Stomach (tissue), 9 donors: ENCODE results near the gene G2E3. TPM values are rescaled to one million over a fixed set of nuclear protein-coding genes. Genes with fewer than 3 reads are reported as not detected.
"Not testable (repeated sequence)": the region's sequence is repeated elsewhere in the genome, so short reads cannot be mapped to it uniquely, and the experiment has no call there.

Experiments used
- DNase-seq, 2 donors: peaks; one replicate each; pipeline versions ENCODE4 v3.0.0 to v3.0.0-alpha.2; 2013 to 2019
- H3K27ac ChIP-seq, 5 donors: fragments of 200-600 bp in 4 of 5; sonication (generic) in 4 of 5; one replicate each; pipeline ENCODE4 v1.5.1; 2013 to 2019; ENCODE audit warnings: mild to moderate bottlenecking in 1 of 5, moderate library complexity in 1 of 5
- H3K27me3 ChIP-seq, 3 donors: fragments of 200-600 bp; sonication (generic); one replicate each; pipeline ENCODE4 v1.5.1; 2017 to 2019; ENCODE audit warnings: mixed run types in 1 of 3
- H3K36me3 ChIP-seq, 4 donors: fragments of 200-600 bp; sonication (generic); 1 replicate in 3 of 4; 2 replicates in 1 of 4; pipeline ENCODE4 v1.5.1; 2016 to 2019
- H3K4me1 ChIP-seq, 4 donors: fragments of 200-600 bp; sonication (generic); one replicate each; pipeline ENCODE4 v1.5.1; 2016 to 2019
- H3K4me3 ChIP-seq, 4 donors: fragments of 200-600 bp; sonication (generic) in 3 of 4; one replicate each; pipeline ENCODE4 v1.5.1; 2016 to 2019; ENCODE audit warnings: mild to moderate bottlenecking in 1 of 4
- H3K9me3 ChIP-seq, 4 donors: fragments of 200-600 bp; sonication (generic); one replicate each; pipeline ENCODE4 v1.5.1; 2016 to 2019
- EP300 ChIP-seq: sonication (generic); formaldehyde crosslinking; IDR thresholded peaks from one replicate; pipeline ENCODE4 v1.6.1; 2017; ENCODE audit warnings: antibody characterized with exemption
- POLR2A ChIP-seq, 4 donors: fragments of 450-650 bp; IDR thresholded peaks; one replicate each; pipeline ENCODE4 v1.6.1; 2016; ENCODE audit warnings: antibody characterized with exemption in 4 of 4, control low read depth in 2 of 4, mild to moderate bottlenecking in 1 of 4, moderate library complexity in 1 of 4
- POLR2AphosphoS5 ChIP-seq, 3 donors: sonication (generic); formaldehyde crosslinking; IDR thresholded peaks; one replicate each; pipeline ENCODE4 v1.6.1; 2016; ENCODE audit warnings: antibody characterized with exemption in 3 of 3
- WGBS, 5 donors: extraction: QIAGEN DNeasy Blood & Tissue Kit in 3 of 5; methylation state at CpG; one replicate each; pipeline versions ENCODE4 v1.1.5 to v1.1.7; 2013 to 2018; 5-methylcytosine and 5-hydroxymethylcytosine counted together
- intact Hi-C: fragments of 100-400 bp; cut with DNase I; formaldehyde crosslinking; loops from one replicate; pipeline ENCODE4 v1.15.1; 2023; ENCODE audit warnings: low total_unique reads
- polyA plus RNA-seq, 3 donors: library from polyadenylated mRNA; stranded (reverse); fragments of 200-250 nt; gene quantifications; one replicate each; pipeline ENCODE4 v1.2.3, GENCODE V29; 2013
- total RNA-seq, 5 donors: library from RNA; depleted of rRNA; stranded (reverse); fragments of >200 nt; gene quantifications; one replicate each; pipeline versions ENCODE4 v1.1.0 to v1.2.3, GENCODE V29; 2014 to 2016
- TF ChIP-seq, protein P1 (sequence below), 7 experiments: fragments of 450-650 bp in 4 of 7; fragments of 200-600 bp in 3 of 7; sonication (generic) in 3 of 7; IDR thresholded peaks; one replicate each; pipeline ENCODE4 v1.5.1; 2016 to 2019; ENCODE audit warnings: antibody characterized with exemption in 7 of 7, control low read depth in 2 of 7, mild to moderate bottlenecking in 1 of 7
- donor health status: healthy with polysubstance abuse.
- donor health status: Bipolar disorder and iron deficiency.
- donor health status: healthy.

The G2E3 gene
- total and polyA plus RNA-seq, 8 donors: 3.3 to 26.1 (median 6.9) TPM

DNA sequence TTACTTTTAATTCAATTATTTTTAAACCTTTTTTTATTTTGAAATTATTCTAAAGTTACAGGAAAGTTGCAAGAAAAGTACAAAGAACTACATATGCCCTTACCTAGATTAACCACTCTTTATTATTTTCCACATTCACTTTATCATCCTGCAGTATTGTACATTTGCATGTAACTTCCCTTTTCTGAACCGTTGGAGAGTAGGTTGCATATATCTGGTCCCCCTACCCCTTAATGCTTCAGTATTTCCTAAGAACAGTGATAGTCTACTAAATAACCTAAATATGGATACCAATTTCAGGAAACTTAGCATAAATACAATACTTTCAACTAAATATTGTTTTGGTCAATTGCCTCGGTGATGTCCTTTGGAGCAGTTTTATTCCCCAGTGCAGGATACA, 15.0 kb downstream of the G2E3 start:
- WGBS, 5 donors: 72 to 85% (median 80%) methylated on average over 2 of the region's 2 CpGs
- Histone ChIP-seq H3K27ac (no peak overlapping the region), H3K36me3 (no peaks in the 10 kb centered on the region), H3K27me3 (no peaks in the 10 kb centered on the region), H3K4me1 (peaks cover 7 to 43% (median 25%) of the 10 kb centered on the region in 4 donors), H3K4me3 (no peak overlapping the region), H3K9me3 (no peaks in the 10 kb centered on the region)
- intact Hi-C loops: no loop called here
- no peak for DNase-seq
- TF ChIP-seq, protein P1, sequence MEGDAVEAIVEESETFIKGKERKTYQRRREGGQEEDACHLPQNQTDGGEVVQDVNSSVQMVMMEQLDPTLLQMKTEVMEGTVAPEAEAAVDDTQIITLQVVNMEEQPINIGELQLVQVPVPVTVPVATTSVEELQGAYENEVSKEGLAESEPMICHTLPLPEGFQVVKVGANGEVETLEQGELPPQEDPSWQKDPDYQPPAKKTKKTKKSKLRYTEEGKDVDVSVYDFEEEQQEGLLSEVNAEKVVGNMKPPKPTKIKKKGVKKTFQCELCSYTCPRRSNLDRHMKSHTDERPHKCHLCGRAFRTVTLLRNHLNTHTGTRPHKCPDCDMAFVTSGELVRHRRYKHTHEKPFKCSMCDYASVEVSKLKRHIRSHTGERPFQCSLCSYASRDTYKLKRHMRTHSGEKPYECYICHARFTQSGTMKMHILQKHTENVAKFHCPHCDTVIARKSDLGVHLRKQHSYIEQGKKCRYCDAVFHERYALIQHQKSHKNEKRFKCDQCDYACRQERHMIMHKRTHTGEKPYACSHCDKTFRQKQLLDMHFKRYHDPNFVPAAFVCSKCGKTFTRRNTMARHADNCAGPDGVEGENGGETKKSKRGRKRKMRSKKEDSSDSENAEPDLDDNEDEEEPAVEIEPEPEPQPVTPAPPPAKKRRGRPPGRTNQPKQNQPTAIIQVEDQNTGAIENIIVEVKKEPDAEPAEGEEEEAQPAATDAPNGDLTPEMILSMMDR (IDR thresholded peaks at IDR 0.05): no peak
- no peak for TF ChIP-seq EP300

DNA sequence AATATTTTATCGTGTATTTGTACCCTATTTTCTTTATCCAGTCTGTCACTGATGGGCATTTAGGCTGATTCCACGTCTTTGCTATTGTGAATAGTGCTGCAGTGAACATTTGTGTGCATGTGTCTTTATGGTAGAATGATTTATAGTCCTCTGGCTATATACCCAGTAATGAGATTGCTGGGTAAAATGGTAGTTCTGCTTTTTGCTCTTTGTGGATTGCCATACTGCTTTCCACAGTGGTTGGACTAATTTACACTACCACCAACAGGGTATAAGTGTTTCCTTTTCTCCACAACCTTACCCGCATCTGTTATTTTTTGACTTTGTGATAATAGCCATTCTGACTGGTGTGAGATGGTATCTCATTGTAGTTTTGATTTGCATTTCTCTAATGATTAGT, 15.8 kb downstream of the G2E3 start:
- intact Hi-C loops, H3K4me3 ChIP-seq, H3K36me3 ChIP-seq, H3K27ac ChIP-seq, DNase-seq, H3K27me3 ChIP-seq, H3K9me3 ChIP-seq: not testable (repeated sequence)
- 92 to 98% (median 92%) methylated on average over 3 of the region's 3 CpGs for WGBS, 5 donors
- H3K4me1 ChIP-seq: peaks cover 7 to 38% (median 21%) of the 10 kb centered on the region in 4 donors

DNA sequence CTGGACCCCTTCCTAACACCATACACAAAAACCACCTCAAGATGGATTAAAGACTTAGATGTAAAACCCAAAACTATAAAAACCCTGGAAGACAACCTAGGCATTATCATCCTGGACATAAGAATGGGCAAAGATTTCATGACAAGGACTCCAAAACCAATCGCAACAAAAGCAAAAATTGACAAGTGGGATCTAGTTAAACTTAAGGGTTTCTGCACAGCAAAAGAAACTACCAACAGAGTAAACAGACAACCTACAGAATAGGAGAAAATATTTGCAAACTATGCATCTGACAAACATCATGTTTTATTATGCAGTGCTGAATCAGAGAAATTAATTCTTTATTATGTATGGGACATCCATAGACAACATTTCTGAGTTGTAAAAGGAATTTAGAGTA, 17.4 kb downstream of the G2E3 start:
- H3K36me3 ChIP-seq, H3K9me3 ChIP-seq, H3K4me3 ChIP-seq, intact Hi-C loops, H3K27ac ChIP-seq, H3K27me3 ChIP-seq, DNase-seq: not testable (repeated sequence)
- WGBS, 5 donors: 96 to 100% (median 100%) methylated on average over 1 of the region's 1 CpG
- peaks cover 7 to 28% (median 17%) of the 10 kb centered on the region in 4 donors for H3K4me1 ChIP-seq

DNA sequence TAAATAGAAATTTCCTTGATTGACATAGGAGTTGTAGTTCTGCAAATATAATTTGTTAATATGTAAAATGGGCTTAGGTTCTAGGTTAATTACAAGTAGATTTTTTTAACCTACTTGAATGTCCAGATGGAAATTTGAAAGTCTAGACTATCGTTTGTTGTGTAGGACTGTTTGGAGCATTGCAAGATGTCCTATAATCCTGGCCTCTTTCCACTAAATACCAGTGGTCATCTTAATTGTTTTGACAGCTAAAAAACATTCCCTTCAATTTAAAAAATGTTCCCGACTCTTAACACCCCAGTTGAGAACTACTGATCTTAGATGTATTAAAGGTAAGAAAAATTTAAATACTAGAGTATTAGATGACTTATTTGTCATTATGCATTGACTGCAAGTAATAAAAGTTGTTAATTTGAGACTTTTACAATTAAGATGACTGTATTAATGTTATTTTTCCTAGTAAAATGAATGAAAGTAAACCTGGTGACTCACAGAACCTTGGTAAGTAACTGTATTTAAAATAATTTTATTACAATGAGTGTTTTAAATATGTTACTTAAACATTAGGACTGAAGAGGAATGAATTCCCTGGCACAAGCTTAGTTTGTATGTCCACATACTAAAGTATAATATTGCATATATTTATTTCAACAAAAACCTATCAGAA, 21.8 kb downstream of the G2E3 start:
- no peaks in the 10 kb centered on the region for H3K36me3 ChIP-seq
- 85 to 91% (median 87%) methylated on average over 2 of the region's 2 CpGs for WGBS, 5 donors
- no peaks in the 10 kb centered on the region for H3K27me3 ChIP-seq
- H3K9me3 ChIP-seq: peaks cover 0 to 4% (median 0%) of the 10 kb centered on the region in 4 donors
- intact Hi-C loops: no loop called here
- TF ChIP-seq POLR2A (IDR thresholded peaks at IDR 0.05): no peak
- TF ChIP-seq, protein P1 (IDR thresholded peaks at IDR 0.05): no peak
- TF ChIP-seq POLR2AphosphoS5 (IDR thresholded peaks at IDR 0.05): no peak
- no peak for TF ChIP-seq EP300
- no peak overlapping the region for H3K4me3 ChIP-seq
- no peak for DNase-seq
- H3K27ac ChIP-seq: no peak overlapping the region
- peaks cover 0 to 7% (median 4%) of the 10 kb centered on the region in 4 donors for H3K4me1 ChIP-seq

DNA sequence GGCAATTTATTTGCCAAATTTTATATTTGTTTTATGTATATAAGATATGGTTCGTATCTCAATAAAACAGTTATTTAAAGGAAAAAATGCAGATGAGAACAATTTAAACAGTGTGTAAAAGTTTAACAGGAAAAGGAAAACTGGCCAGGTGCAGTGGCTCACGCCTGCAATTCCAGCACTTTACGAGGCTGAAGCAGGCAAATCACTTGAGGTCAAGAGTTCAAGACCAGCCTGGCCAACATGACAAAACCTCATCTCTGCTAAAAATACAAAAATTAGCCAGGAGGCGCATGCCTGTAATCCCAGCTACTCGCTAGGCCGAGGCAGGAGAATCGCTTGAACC, 22.3 kb downstream of the G2E3 start:
- no peaks in the 10 kb centered on the region for H3K36me3 ChIP-seq
- no peak for DNase-seq
- intact Hi-C loops: no loop called here
- H3K27me3 ChIP-seq: no peaks in the 10 kb centered on the region
- H3K9me3 ChIP-seq: peaks cover 0 to 4% (median 0%) of the 10 kb centered on the region in 4 donors
- H3K4me1 ChIP-seq: peaks cover 0 to 7% (median 4%) of the 10 kb centered on the region in 4 donors
- no peak for TF ChIP-seq EP300
- TF ChIP-seq POLR2A (IDR thresholded peaks at IDR 0.05): no peak
- TF ChIP-seq, protein P1 (IDR thresholded peaks at IDR 0.05): no peak
- no peak for TF ChIP-seq POLR2AphosphoS5 (IDR thresholded peaks at IDR 0.05)
- WGBS, 5 donors: 76 to 88% (median 83%) methylated on average over 7 of the region's 7 CpGs
- no peak overlapping the region for H3K4me3 ChIP-seq
- H3K27ac ChIP-seq: no peak overlapping the region
